Stomach smooth muscle (tissue), 2 donors: Measurements from ENCODE around the gene THRB.

ENCODE experiments used
- H3K27ac ChIP-seq: one replicate; pipeline ENCODE4 v1.7.0; 2013; ENCODE audit warnings: mild to moderate bottlenecking, low read length, inconsistent platforms
- H3K27me3 ChIP-seq, 2 donors: one replicate each; pipeline ENCODE4 v1.7.0; 2013; ENCODE audit warnings: low read length in 2 of 2; ENCODE audit not compliant: insufficient read depth in 2 of 2, control insufficient read depth in 1 of 2
- H3K36me3 ChIP-seq, 2 donors: one replicate each; pipeline ENCODE4 v1.7.0; 2013; ENCODE audit warnings: low read length in 2 of 2; ENCODE audit not compliant: control insufficient read depth in 2 of 2, insufficient read depth in 2 of 2
- H3K4me1 ChIP-seq: one replicate; pipeline ENCODE4 v1.7.0; 2013; ENCODE audit warnings: low read length; ENCODE audit not compliant: control insufficient read depth, insufficient read depth
- H3K4me3 ChIP-seq, 2 donors: one replicate each; pipeline ENCODE4 v1.7.0; 2013; ENCODE audit warnings: low read length in 2 of 2
- H3K9ac ChIP-seq, 2 donors: one replicate each; pipeline ENCODE4 v1.7.0; 2013; ENCODE audit warnings: low read length in 2 of 2, mild to moderate bottlenecking in 1 of 2
- H3K9me3 ChIP-seq, 2 donors: one replicate each; pipeline ENCODE4 v1.7.0; 2013; ENCODE audit warnings: low read length in 2 of 2; ENCODE audit not compliant: control insufficient read depth in 2 of 2
- donor health status: healthy.
- donor health status: Pancreatic carcinoma.

Gene THRB

GRCh38 chr3:24512564-24513197 is 18.0 kb upstream of the THRB start:
- H3K9me3 ChIP-seq, result no peaks in the 10 kb centered on the region
- no peak overlapping the region for H3K9ac ChIP-seq
- no peak overlapping the region for H3K4me3 ChIP-seq
- no peaks in the 10 kb centered on the region for H3K36me3 ChIP-seq
- no peaks in the 10 kb centered on the region for H3K4me1 ChIP-seq
- H3K27ac ChIP-seq, result no peak overlapping the region
- no peaks in the 10 kb centered on the region for H3K27me3 ChIP-seq

GRCh38 chr3:24510030-24510648 is 15.5 kb upstream of the THRB start:
- no peaks in the 10 kb centered on the region for H3K4me1 ChIP-seq
- H3K9me3 ChIP-seq, result no peaks in the 10 kb centered on the region
- no peak overlapping the region for H3K4me3 ChIP-seq
- no peak overlapping the region for H3K9ac ChIP-seq
- H3K27me3 ChIP-seq, result no peaks in the 10 kb centered on the region
- no peaks in the 10 kb centered on the region for H3K36me3 ChIP-seq
- H3K27ac ChIP-seq, result no peak overlapping the region

GRCh38 chr3:24508423-24508839 is 13.8 kb upstream of the THRB start:
- Histone ChIP-seq H3K27ac (no peak overlapping the region), H3K4me1 (no peaks in the 10 kb centered on the region), H3K9me3 (no peaks in the 10 kb centered on the region), H3K4me3 (no peak overlapping the region), H3K9ac (no peak overlapping the region), H3K36me3 (no peaks in the 10 kb centered on the region), H3K27me3 (no peaks in the 10 kb centered on the region)

GRCh38 chr3:24507776-24508422 is 13.2 kb upstream of the THRB start:
- Histone ChIP-seq H3K27ac (no peak overlapping the region), H3K4me1 (no peaks in the 10 kb centered on the region), H3K9ac (no peak overlapping the region), H3K9me3 (no peaks in the 10 kb centered on the region), H3K36me3 (no peaks in the 10 kb centered on the region), H3K27me3 (no peaks in the 10 kb centered on the region), H3K4me3 (no peak overlapping the region)

- H3K4me3 ChIP-seq, result no peak overlapping the region
- H3K27ac ChIP-seq, result no peak overlapping the region
- no peaks in the 10 kb centered on the region for H3K27me3 ChIP-seq
- H3K9me3 ChIP-seq, result no peaks in the 10 kb centered on the region
- no peaks in the 10 kb centered on the region for H3K4me1 ChIP-seq
- no peak overlapping the region for H3K9ac ChIP-seq
- no peaks in the 10 kb centered on the region for H3K36me3 ChIP-seq
Observed at GRCh38 chr3:24506966-24507775, 12.5 kb upstream of the THRB start.

GRCh38 chr3:24505691-24506550 is 11.3 kb upstream of the THRB start:
- Histone ChIP-seq H3K4me3 (no peak overlapping the region), H3K9me3 (no peaks in the 10 kb centered on the region), H3K27ac (no peak overlapping the region)

GRCh38 chr3:24504772-24505171 is 10.1 kb upstream of the THRB start:
- no peaks in the 10 kb centered on the region for H3K4me1 ChIP-seq
- H3K27me3 ChIP-seq, result no peaks in the 10 kb centered on the region
- no peak overlapping the region for H3K27ac ChIP-seq
- H3K36me3 ChIP-seq, result no peaks in the 10 kb centered on the region
- no peak overlapping the region for H3K9ac ChIP-seq
- H3K9me3 ChIP-seq, result no peaks in the 10 kb centered on the region
- no peak overlapping the region for H3K4me3 ChIP-seq

More at GRCh38 chr3:24505691-24506550, 11.3 kb upstream of the THRB start:
- H3K4me1 ChIP-seq, result no peaks in the 10 kb centered on the region
- no peaks in the 10 kb centered on the region for H3K27me3 ChIP-seq
- H3K9ac ChIP-seq, result no peak overlapping the region
- H3K36me3 ChIP-seq, result no peaks in the 10 kb centered on the region

GRCh38 chr3:24503616-24504113 is 9.0 kb upstream of the THRB start:
- Histone ChIP-seq H3K27me3 (no peaks in the 10 kb centered on the region), H3K4me1 (no peaks in the 10 kb centered on the region), H3K36me3 (no peaks in the 10 kb centered on the region), H3K27ac (no peak overlapping the region), H3K4me3 (no peak overlapping the region), H3K9me3 (no peaks in the 10 kb centered on the region), H3K9ac (no peak overlapping the region)

GRCh38 chr3:24502690-24503089 is 8.0 kb upstream of the THRB start:
- Histone ChIP-seq H3K9ac (no peak overlapping the region), H3K4me3 (no peak overlapping the region), H3K4me1 (no peaks in the 10 kb centered on the region), H3K27ac (no peak overlapping the region), H3K27me3 (no peaks in the 10 kb centered on the region), H3K9me3 (no peaks in the 10 kb centered on the region), H3K36me3 (no peaks in the 10 kb centered on the region)

GRCh38 chr3:24500806-24501205 is 6.2 kb upstream of the THRB start:
- Histone ChIP-seq H3K9me3 (no peaks in the 10 kb centered on the region), H3K36me3 (no peaks in the 10 kb centered on the region), H3K9ac (no peak overlapping the region), H3K27me3 (no peaks in the 10 kb centered on the region), H3K4me1 (peaks cover 7% of the 10 kb centered on the region), H3K27ac (no peak overlapping the region), H3K4me3 (no peak overlapping the region)
